Measurements from ENCODE around the gene STK25. TPM values are rescaled to one million over a fixed set of nuclear protein-coding genes. Genes with fewer than 3 reads are reported as not detected.

The STK25 gene
- polyA plus RNA-seq, 1 donor from 2014 or later, result 580 TPM

GRCh38 chr2:241489088-241489487 lies 19.3 kb downstream of the STK25 start:
- Histone ChIP-seq H3K36me3 (ENCODE audit: insufficient read depth, low read length) (no peaks in the 10 kb centered on the region), H3K9me2 (ENCODE audit: insufficient read depth, low read length) (no peaks in the 10 kb centered on the region), H3K27me3 (ENCODE audit: insufficient read depth, low read depth, low read length) (no peaks in the 10 kb centered on the region), H2AFZ (ENCODE audit: low read depth, low read length) (no peak overlapping the region), H3K9ac (ENCODE audit: low read length) (no peak overlapping the region), H3K4me2 (ENCODE audit: low read length) (no peak overlapping the region), H3F3A (ENCODE audit: insufficient read depth, low read length, poor library complexity, severe bottlenecking) (no peaks in the 10 kb centered on the region), H3K9me3 (ENCODE audit: low read length) (no peaks in the 10 kb centered on the region), H4K20me1 (ENCODE audit: insufficient read depth) (no peaks in the 10 kb centered on the region), H3K79me2 (replicated peaks; ENCODE audit: insufficient read depth, low read length) (no peaks in the 10 kb centered on the region), H3K27ac (ENCODE audit: low read length) (no peak overlapping the region), H3K4me3 (ENCODE audit: low read length) (no peak overlapping the region)
- TF ChIP-seq EZH2 (IDR thresholded peaks at IDR 0.05; ENCODE audit: borderline replicate concordance, insufficient read depth, low read length, poor library complexity, severe bottlenecking) (no peak), REST (IDR thresholded peaks at IDR 0.05; ENCODE audit: borderline replicate concordance) (no peak), CTCF (IDR thresholded peaks at IDR 0.05; ENCODE audit: poor library complexity, severe bottlenecking) (no peak), TAF1 (IDR thresholded peaks at IDR 0.05; ENCODE audit: low read depth) (no peak), RAD21 (conservative IDR thresholded peaks at IDR 0.05) (no peak), MXI1 (conservative IDR thresholded peaks at IDR 0.05; ENCODE audit: poor library complexity, severe bottlenecking) (no peak), POLR2AphosphoS5 (IDR thresholded peaks at IDR 0.05) (no peak), SMC3 (conservative IDR thresholded peaks at IDR 0.05; ENCODE audit: poor library complexity) (no peak), EP300 (conservative IDR thresholded peaks at IDR 0.05; ENCODE audit: poor library complexity, severe bottlenecking) (no peak)

- Histone ChIP-seq H3K9me3 (ENCODE audit: low read length) (no peaks in the 10 kb centered on the region), H3K79me2 (replicated peaks; ENCODE audit: insufficient read depth, low read length) (no peaks in the 10 kb centered on the region), H3K9ac (ENCODE audit: low read length) (no peak overlapping the region), H4K20me1 (ENCODE audit: insufficient read depth) (no peaks in the 10 kb centered on the region), H3K27ac (ENCODE audit: low read length) (no peak overlapping the region), H2AFZ (ENCODE audit: low read depth, low read length) (no peak overlapping the region), H3K36me3 (ENCODE audit: insufficient read depth, low read length) (no peaks in the 10 kb centered on the region), H3K27me3 (ENCODE audit: insufficient read depth, low read depth, low read length) (no peaks in the 10 kb centered on the region), H3F3A (ENCODE audit: insufficient read depth, low read length, poor library complexity, severe bottlenecking) (no peaks in the 10 kb centered on the region), H3K9me2 (ENCODE audit: insufficient read depth, low read length) (no peaks in the 10 kb centered on the region), H3K4me2 (ENCODE audit: low read length) (no peak overlapping the region), H3K4me3 (ENCODE audit: low read length) (no peak overlapping the region)
- TF ChIP-seq POLR2AphosphoS5 (IDR thresholded peaks at IDR 0.05) (no peak), SMC3 (conservative IDR thresholded peaks at IDR 0.05; ENCODE audit: poor library complexity) (no peak), EZH2 (IDR thresholded peaks at IDR 0.05; ENCODE audit: borderline replicate concordance, insufficient read depth, low read length, poor library complexity, severe bottlenecking) (no peak), REST (IDR thresholded peaks at IDR 0.05; ENCODE audit: borderline replicate concordance) (no peak), RAD21 (conservative IDR thresholded peaks at IDR 0.05) (no peak), MXI1 (conservative IDR thresholded peaks at IDR 0.05; ENCODE audit: poor library complexity, severe bottlenecking) (no peak), CTCF (IDR thresholded peaks at IDR 0.05; ENCODE audit: poor library complexity, severe bottlenecking) (no peak), TAF1 (IDR thresholded peaks at IDR 0.05; ENCODE audit: low read depth) (no peak), EP300 (conservative IDR thresholded peaks at IDR 0.05; ENCODE audit: poor library complexity, severe bottlenecking) (no peak)
Measured at GRCh38 chr2:241485172-241485911, 23.0 kb downstream of the STK25 start.
